DMS153 treated with DMSO at 0.1 percent for 48 hours (cell line): ENCODE data around the gene ANKRD28.
"Not testable (repeated sequence)": the region's sequence is repeated elsewhere in the genome, so short reads cannot be mapped to it uniquely, and the experiment has no call there.

ENCODE experiments used
- DNase-seq: peaks from one replicate; lab custom pipeline; 2025; ENCODE audit not compliant: unreplicated experiment; lab: John Stamatoyannopoulos, UW

Gene ANKRD28

DNA sequence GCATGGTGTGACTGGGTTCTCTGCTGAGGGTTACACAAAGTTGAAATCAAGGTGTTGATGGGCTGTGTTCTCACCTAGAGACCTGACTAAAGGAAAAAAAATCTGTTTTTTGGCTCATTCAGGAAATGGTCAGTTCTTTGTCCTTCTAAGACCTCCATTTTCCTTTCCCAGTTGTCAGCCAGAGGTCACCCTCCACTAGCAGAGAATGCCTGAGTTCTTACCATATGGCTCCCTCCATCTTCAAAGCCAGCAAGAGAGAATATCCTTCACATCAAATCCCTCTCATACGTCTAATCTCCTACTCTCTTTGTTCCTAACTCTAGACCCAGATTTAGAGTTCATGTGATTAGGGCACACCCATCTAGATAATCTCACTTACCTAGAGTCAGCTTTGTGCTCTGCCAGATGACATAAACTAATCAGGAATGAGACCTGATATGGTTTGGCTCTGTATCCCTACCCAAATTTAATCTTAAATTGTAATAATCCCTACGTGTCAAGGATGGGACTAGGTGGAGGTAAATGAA is 19.4 kb downstream of the ANKRD28 start:
- no peak for DNase-seq

DNA sequence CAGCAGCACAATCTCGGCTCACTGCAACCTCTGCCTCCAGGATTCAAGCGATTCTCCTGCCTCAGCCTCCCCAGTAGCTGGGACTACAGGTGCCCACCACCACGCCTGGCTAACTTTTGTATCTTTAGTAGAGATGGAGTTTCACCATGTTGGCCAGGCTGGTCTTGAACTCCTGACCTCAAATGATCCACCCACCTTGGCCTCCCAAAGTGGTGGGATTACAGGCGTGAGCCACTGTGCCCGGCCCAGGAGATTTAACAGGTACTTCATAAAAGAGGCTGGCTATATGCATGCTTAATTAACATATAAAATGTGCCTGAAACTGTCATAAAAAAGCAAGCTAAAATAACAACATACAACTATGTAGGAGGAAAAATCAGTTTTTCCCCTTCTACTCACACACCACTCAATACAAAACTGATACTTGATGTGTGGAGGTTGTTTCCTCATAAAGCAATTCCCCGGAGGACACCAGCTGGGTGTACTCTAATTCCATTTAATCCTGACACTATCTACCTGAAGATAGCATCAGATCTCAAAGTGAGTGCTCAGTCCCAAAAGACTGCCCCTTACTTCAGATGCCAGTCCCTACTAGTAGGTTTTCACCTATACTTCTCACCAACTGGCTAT is 22.7 kb downstream of the ANKRD28 start:
- not testable (repeated sequence) for DNase-seq

- no peak for DNase-seq
These were observed 26.3 kb downstream of the ANKRD28 start for GRCh38 chr3:15771444-15771843.

DNA sequence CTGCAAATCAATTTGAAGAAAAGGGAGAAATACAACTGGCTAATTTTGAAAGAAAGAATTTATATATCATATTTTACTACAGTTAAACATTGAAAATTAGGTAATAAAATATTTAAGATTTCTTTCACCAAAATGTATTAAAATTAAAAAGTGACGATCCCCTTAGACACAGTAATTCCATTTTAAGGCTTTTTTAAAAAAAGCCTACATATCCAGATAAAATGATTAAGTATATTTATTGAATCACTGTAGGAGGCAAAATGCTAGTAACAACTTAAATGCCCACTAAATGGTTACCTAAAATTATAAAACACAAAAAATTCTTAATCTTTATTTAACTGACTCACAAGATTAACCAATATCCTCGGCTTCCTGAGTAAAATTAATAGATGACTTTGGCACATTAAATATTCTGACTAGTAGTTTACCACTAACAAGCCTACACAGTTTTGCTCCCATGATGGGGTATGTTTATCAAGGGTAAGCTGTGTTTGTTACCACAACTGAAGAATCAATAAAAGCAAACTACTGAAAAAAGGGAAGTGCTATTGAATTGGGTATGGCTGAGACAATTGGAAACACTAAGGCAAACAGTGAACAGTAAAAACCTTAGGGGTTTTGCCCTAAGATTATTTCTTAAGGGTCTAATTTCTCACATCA is 28.4 kb downstream of the ANKRD28 start:
- DNase-seq, result no peak

- DNase-seq, result no peak
These were observed 29.1 kb downstream of the ANKRD28 start for GRCh38 chr3:15768421-15769255.

- no peak for DNase-seq
These were observed 31.4 kb downstream of the ANKRD28 start for GRCh38 chr3:15766406-15766805.

GRCh38 chr3:15758295-15758694 is 39.5 kb downstream of the ANKRD28 start:
- DNase-seq, result no peak

DNA sequence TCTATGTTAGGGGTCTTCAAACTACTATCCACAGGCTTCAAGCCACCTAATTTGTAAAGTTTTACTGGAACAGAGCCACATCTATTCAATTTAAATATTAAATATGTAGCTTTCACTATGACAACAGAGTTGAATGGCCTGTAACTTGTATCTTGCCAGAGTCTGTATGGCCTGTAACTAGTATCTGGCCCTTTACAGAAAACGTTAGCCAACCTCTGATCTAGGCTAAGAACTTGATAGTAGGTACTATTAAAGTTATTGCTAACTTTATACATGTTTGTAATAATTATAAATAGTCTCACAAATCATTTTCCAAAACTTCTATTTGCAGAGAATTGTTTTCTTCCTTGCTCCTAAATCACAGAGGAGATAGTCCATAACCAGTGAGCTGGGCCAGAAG is 40.0 kb downstream of the ANKRD28 start:
- no peak for DNase-seq

DNA sequence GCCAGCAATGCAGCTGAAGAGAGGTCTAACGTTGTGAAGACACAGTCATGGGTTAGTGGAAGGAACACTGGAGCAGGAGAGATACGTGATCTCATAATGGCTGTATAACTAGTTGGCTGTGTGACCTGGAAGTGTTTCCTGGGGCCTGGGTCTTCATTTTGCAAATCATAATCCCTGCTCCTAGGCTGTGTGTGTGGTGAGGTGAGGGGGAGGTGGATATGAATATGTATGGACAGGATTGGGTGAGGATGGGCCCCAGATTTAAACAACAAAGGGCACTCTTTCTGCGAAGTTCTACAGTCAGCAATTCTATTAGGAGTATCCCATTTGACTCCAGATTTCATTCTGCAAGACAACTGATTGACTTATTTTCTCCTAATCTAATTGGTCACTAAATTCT is 41.3 kb downstream of the ANKRD28 start:
- no peak for DNase-seq

GRCh38 chr3:15755780-15756179 is 42.0 kb downstream of the ANKRD28 start:
- DNase-seq, result no peak

GRCh38 chr3:15755181-15755580 is 42.6 kb downstream of the ANKRD28 start:
- DNase-seq, result no peak

DNA sequence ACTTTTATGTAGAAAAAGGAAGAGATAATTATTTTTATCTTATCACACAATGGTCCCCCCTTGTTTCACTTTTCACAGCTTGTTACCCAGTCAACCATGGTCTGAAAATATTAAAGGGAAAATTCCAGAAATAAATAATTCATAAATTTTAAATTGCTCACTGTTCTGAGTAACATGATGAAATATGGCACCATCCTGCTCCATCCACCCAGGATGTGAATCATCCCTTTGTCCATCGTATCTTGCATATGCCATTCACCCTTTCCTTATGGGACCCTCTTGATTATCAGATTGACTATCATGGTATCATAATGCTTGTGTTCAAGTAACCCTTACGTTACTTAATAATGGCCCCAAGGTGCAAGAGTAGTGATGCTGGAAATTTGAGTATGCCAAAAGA is 43.7 kb downstream of the ANKRD28 start:
- no peak for DNase-seq

GRCh38 chr3:15753056-15753710 is 44.6 kb downstream of the ANKRD28 start:
- DNase-seq, result no peak

DNA sequence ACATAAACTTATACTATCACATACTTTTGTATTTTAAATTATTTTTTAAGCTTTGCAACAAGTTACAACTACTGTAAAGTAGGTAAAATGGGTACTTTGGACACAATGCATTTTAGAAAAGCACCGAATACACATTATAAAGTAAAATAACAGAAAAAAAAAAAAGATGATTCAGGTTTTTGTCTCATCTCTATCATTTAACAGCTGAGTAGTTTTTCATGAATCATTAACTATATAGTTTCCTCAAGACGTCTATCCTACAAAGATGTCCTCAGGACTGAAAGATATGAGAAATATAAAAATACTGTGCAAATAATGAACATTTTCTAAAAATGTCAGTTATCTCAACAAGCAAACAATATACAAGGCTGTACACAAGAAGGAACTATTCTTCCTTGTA is 46.9 kb downstream of the ANKRD28 start:
- DNase-seq, result no peak

GRCh38 chr3:15750143-15750542 is 47.6 kb downstream of the ANKRD28 start:
- no peak for DNase-seq

DNA sequence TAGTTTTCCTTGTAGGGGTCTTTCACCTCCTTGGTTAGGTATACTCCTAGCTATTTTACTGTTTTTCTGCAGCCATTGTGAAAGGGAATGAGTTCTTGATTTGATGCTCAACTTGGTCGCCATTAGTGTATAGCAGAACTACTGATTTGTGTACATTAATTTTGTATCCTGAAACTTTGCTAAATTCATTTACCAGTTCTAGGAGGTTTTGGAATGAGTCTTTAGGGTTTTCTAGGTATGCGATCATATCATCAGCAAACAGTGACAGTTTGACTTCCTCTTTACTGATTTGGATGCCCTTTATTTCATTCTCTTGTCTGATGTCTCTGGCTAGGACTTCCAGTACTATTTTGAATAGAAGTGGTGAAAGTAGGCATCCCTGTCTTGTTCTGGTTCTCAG is 51.9 kb downstream of the ANKRD28 start:
- not testable (repeated sequence) for DNase-seq

DNA sequence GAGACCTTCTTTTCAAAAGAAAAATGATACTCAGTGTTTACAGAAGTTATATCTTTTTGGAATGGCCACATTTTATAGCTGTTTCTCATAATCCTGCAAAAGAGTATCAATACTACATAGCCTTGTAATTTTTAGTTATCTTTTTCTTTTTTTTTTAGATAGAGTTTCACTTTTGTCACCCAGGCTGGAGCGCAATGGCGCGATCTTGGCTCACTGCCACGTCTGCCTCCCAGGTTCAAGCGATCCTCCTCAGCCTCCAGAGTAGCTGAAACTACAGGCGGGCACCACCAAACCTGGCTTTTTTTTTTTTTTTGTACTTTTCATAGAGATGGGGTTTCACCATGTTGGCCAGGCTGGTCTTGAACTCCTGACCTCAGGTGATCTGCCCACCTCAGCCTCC is 53.6 kb downstream of the ANKRD28 start:
- DNase-seq, result no peak

DNA sequence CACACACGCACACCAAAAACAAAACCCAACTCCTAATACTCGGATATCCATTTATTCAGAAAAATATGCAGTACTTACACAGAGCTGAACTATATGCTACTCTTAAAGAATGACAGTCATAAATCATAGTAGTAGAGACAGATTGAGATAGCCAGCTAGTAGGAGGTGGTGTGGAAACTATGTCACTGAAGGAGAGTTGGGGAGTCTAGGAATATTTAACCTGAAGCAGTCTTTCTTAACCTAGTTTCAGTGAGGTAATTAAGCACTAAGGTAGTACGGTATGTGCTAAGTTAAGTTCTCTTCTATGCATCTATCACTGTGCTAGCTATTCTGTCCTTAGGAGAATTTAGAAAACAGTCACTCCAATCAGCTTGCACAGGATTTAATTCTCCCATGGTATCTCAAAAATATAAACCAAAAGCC is 54.2 kb downstream of the ANKRD28 start:
- no peak for DNase-seq

DNA sequence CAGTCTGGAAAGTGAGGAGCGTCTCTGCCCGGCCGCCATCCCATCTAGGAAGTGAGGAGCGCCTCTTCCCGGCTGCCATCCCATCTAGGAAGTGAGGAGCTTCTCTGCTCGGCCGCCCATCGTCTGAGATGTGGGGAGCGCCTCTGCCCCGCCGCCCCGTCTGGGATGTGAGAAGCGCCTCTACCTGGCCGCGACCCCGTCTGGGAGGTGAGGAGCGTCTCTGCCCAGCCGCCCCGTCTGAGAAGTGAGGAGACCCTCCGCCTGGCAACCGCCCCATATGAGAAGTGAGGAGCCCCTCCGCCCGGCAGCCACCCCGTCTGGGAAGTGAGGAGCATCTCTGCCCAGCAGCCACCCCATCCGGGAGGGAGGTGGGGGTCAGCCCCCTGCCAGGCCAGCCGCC is 55.5 kb downstream of the ANKRD28 start:
- DNase-seq, result not testable (repeated sequence)

GRCh38 chr3:15738616-15739005 is 59.2 kb downstream of the ANKRD28 start:
- not testable (repeated sequence) for DNase-seq

GRCh38 chr3:15731024-15731423 is 66.8 kb downstream of the ANKRD28 start:
- no peak for DNase-seq
